ENCODE data around the gene ZCCHC13.

The ZCCHC13 gene

GRCh38 chrX:74274516-74274915 is 29.5 kb upstream of the ZCCHC13 start:
- Histone ChIP-seq H2AFZ (ENCODE audit: low read length) (no peak overlapping the region), H3F3A (ENCODE audit: insufficient read depth, low read length) (no peaks in the 10 kb centered on the region), H3K4me1 (ENCODE audit: insufficient read depth, low read length, severe bottlenecking) (no peaks in the 10 kb centered on the region), H3K4me2 (ENCODE audit: low read length) (no peak overlapping the region), H3K9me2 (ENCODE audit: low read depth, low read length) (no peaks in the 10 kb centered on the region), H3K4me3 (ENCODE audit: low read depth, low read length, poor library complexity, severe bottlenecking) (no peak overlapping the region), H3K27me3 (ENCODE audit: insufficient read depth, low read length) (no peaks in the 10 kb centered on the region), H3K9me3 (ENCODE audit: low read length) (no peaks in the 10 kb centered on the region), H3K79me2 (ENCODE audit: insufficient read depth, low read length) (no peaks in the 10 kb centered on the region), H3K36me3 (ENCODE audit: insufficient read depth, low read length) (peaks cover 68% of the 10 kb centered on the region), H3K9ac (ENCODE audit: low read length) (no peak overlapping the region), H3K27ac (ENCODE audit: low read depth, low read length, poor library complexity, severe bottlenecking) (no peak overlapping the region), H4K20me1 (ENCODE audit: insufficient read depth, low read length) (no peaks in the 10 kb centered on the region)
- TF ChIP-seq EZH2 (IDR thresholded peaks at IDR 0.05; ENCODE audit: borderline replicate concordance, low read length) (no peak), CTCF (IDR thresholded peaks at IDR 0.05; ENCODE audit: low read length) (no peak)

- Histone ChIP-seq H4K20me1 (ENCODE audit: insufficient read depth, low read length) (no peaks in the 10 kb centered on the region), H3K9ac (ENCODE audit: low read length) (no peak overlapping the region), H3K27ac (ENCODE audit: low read depth, low read length, poor library complexity, severe bottlenecking) (no peak overlapping the region), H3K9me3 (ENCODE audit: low read length) (no peaks in the 10 kb centered on the region), H2AFZ (ENCODE audit: low read length) (no peak overlapping the region), H3K27me3 (ENCODE audit: insufficient read depth, low read length) (no peaks in the 10 kb centered on the region), H3F3A (ENCODE audit: insufficient read depth, low read length) (no peaks in the 10 kb centered on the region), H3K4me2 (ENCODE audit: low read length) (no peak overlapping the region), H3K4me3 (ENCODE audit: low read depth, low read length, poor library complexity, severe bottlenecking) (no peak overlapping the region), H3K9me2 (ENCODE audit: low read depth, low read length) (no peaks in the 10 kb centered on the region), H3K36me3 (ENCODE audit: insufficient read depth, low read length) (peaks cover 75% of the 10 kb centered on the region), H3K4me1 (ENCODE audit: insufficient read depth, low read length, severe bottlenecking) (no peaks in the 10 kb centered on the region), H3K79me2 (ENCODE audit: insufficient read depth, low read length) (no peaks in the 10 kb centered on the region)
- TF ChIP-seq EZH2 (IDR thresholded peaks at IDR 0.05; ENCODE audit: borderline replicate concordance, low read length) (no peak), CTCF (IDR thresholded peaks at IDR 0.05; ENCODE audit: low read length) (no peak)
Measured at GRCh38 chrX:74277320-74277719, 26.7 kb upstream of the ZCCHC13 start.

GRCh38 chrX:74277846-74278245 is 26.1 kb upstream of the ZCCHC13 start:
- no peaks in the 10 kb centered on the region for H3K4me1 ChIP-seq (ENCODE audit: insufficient read depth, low read length, severe bottlenecking)
- H3K79me2 ChIP-seq (ENCODE audit: insufficient read depth, low read length), result no peaks in the 10 kb centered on the region
- no peaks in the 10 kb centered on the region for H3K9me3 ChIP-seq (ENCODE audit: low read length)
- no peak overlapping the region for H2AFZ ChIP-seq (ENCODE audit: low read length)
- no peak overlapping the region for H3K27ac ChIP-seq (ENCODE audit: low read depth, low read length, poor library complexity, severe bottlenecking)
- TF ChIP-seq EZH2 (IDR thresholded peaks at IDR 0.05; ENCODE audit: borderline replicate concordance, low read length) (no peak), CTCF (IDR thresholded peaks at IDR 0.05; ENCODE audit: low read length) (no peak)
- no peaks in the 10 kb centered on the region for H3K9me2 ChIP-seq (ENCODE audit: low read depth, low read length)
- H4K20me1 ChIP-seq (ENCODE audit: insufficient read depth, low read length), result no peaks in the 10 kb centered on the region
- no peak overlapping the region for H3K9ac ChIP-seq (ENCODE audit: low read length)
- H3K4me2 ChIP-seq (ENCODE audit: low read length), result no peak overlapping the region
- H3F3A ChIP-seq (ENCODE audit: insufficient read depth, low read length), result no peaks in the 10 kb centered on the region
- no peak overlapping the region for H3K4me3 ChIP-seq (ENCODE audit: low read depth, low read length, poor library complexity, severe bottlenecking)
- no peaks in the 10 kb centered on the region for H3K27me3 ChIP-seq (ENCODE audit: insufficient read depth, low read length)
- H3K36me3 ChIP-seq (ENCODE audit: insufficient read depth, low read length), result peaks cover 76% of the 10 kb centered on the region

Measured in OCI-LY1 (cell line).